GM13976 (cell line): ENCODE measurements around the gene HNRNPA1L2.
"Not testable (repeated sequence)": the region's sequence is repeated elsewhere in the genome, so short reads cannot be mapped to it uniquely, and the experiment has no call there.

ENCODE experiments used
- DNase-seq: peaks from one replicate; pipeline ENCODE4 v3.0.0; 2012; ENCODE audit warnings: low spot score
- in situ Hi-C: fragments of 300-500 bp; cut with MboI; formaldehyde crosslinking; loops from one replicate; pipeline ENCODE4 v1.12.0; 2022; ENCODE audit warnings: low sequenced_read_pairs, mixed read lengths, inconsistent platforms; ENCODE audit not compliant: unreplicated experiment
- TF ChIP-seq, protein P1 (sequence below): IDR thresholded peaks from 2 replicates; pipeline ENCODE4 v1.5.1; 2012; ENCODE audit warnings: borderline replicate concordance, mild to moderate bottlenecking; ENCODE audit not compliant: insufficient read depth; ENCODE audit errors: extremely low read depth, missing control alignments, control extremely low read depth

HNRNPA1L2 gene

DNA sequence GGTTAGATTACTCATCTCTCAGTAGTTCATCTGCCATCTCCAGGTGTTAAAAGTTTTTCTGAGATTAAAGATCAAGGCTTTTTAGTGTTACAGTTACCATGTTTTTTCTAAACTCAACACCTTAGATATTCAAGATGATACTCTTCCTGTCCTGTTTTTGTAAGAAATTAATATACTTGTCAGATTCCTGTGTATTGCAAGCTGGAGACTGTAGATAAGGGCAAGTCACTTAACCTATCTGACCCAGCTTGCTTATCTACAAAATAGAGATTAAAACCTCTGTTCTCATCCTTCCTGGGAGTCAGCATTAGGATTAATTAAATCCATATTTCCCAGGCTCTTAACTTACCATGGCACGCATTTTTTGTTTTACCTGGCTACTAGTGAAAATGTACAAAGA, 35.6 kb downstream of the HNRNPA1L2 start:
- TF ChIP-seq, protein P1, sequence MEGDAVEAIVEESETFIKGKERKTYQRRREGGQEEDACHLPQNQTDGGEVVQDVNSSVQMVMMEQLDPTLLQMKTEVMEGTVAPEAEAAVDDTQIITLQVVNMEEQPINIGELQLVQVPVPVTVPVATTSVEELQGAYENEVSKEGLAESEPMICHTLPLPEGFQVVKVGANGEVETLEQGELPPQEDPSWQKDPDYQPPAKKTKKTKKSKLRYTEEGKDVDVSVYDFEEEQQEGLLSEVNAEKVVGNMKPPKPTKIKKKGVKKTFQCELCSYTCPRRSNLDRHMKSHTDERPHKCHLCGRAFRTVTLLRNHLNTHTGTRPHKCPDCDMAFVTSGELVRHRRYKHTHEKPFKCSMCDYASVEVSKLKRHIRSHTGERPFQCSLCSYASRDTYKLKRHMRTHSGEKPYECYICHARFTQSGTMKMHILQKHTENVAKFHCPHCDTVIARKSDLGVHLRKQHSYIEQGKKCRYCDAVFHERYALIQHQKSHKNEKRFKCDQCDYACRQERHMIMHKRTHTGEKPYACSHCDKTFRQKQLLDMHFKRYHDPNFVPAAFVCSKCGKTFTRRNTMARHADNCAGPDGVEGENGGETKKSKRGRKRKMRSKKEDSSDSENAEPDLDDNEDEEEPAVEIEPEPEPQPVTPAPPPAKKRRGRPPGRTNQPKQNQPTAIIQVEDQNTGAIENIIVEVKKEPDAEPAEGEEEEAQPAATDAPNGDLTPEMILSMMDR, result no peak

DNA sequence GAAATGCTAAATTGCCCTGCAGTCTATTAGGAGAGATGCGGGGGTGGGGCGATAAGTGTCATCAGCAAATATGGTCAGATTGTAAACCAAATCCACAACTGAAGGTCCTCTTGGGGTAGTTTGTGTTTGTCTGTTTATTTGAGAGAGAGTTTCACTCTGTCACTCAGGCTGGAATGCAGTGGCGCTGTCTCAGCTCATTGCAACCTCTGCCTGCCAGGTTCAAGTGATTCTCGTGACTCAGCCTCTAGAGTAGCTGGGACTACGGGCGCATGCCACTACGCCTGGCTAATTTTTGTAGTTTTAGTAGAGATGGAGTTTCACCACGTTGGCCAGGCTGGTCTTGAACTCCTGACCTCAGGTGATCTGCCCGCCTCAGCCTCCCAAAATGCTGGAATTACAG, 43.6 kb downstream of the HNRNPA1L2 start:
- in situ Hi-C loops, result not testable (repeated sequence)

More for the DNA sequence above, 35.6 kb downstream of the HNRNPA1L2 start:
- no peak for DNase-seq
- in situ Hi-C loops, result no loop called here

DNA sequence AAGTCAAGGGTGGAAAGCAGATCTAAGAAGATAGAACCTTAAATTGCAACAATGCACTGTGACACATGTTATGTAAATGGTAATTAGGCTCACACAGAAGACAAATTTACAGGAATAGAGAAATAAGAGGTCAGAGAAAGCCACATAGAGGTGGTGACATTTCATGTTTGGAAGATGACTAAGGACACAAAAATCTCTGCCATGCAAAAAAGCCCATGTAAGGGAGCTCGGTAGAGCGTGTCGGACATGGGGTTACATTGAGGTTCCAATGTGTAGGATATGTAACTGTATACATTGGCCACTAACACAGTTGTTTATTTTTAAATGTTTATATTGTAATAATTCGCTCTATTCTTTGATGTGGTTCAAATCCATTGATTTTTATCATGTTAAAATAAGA, 44.1 kb downstream of the HNRNPA1L2 start:
- in situ Hi-C loops, result no loop called here

More for the DNA sequence above, 43.6 kb downstream of the HNRNPA1L2 start:
- not testable (repeated sequence) for DNase-seq

More for the DNA sequence above, 44.1 kb downstream of the HNRNPA1L2 start:
- no peak for DNase-seq
- TF ChIP-seq, protein P1, result no peak
